Fibroblast of skin of right quadriceps (primary cell): ENCODE results near the gene IARS2.
"Not testable (repeated sequence)": the region's sequence is repeated elsewhere in the genome, so short reads cannot be mapped to it uniquely, and the experiment has no call there.

ENCODE experiments used
- DNase-seq: peaks from one replicate; pipeline ENCODE4 v3.0.0-alpha.2; 2013

Gene IARS2

GRCh38 chr1:220113136-220113695 lies 19.3 kb downstream of the IARS2 start:
- peak; percentile 26 for DNase-seq

- DNase-seq: no peak
These were observed 25.1 kb downstream of the IARS2 start for GRCh38 chr1:220119043-220119512.

DNA sequence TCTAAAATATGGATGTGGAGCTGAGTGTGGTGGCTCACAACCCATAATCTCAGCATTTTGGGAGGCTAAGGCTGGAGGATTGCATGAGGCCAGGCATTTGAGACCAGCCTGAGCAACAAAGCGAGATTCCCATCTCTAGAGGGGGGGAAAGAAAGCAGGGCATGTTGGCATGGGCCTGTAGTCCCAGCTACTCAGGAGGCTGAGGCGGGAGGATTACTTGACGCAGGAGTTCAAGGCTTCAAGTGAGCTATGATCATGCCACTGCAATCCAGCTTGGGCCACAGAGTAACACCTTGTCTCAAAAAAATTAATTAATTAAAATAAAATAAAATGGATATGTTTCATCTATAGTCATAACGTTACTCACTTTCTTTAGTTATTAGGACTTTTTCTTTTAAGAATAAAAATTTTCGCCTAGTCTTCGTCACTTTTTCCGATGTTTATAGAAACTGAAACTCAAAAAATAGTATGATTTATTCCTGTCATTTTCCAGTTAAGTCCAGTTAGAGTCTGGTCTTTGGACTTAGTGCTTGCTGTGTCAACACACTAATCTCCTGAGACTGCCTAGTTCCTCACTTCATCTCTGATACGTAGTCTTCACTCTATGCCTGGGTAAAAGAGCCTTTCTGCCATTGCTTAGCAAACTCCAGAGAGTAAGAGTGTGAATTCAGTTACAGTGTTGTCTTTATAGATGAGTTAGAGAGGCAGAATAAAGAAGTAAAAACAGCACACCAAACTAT lies 28.0 kb downstream of the IARS2 start:
- no peak for DNase-seq

- no peak for DNase-seq
These were observed 29.1 kb downstream of the IARS2 start for GRCh38 chr1:220123066-220123465.

GRCh38 chr1:220123889-220124288 lies 30.0 kb downstream of the IARS2 start:
- DNase-seq: no peak

- peak; percentile 67 for DNase-seq
These were observed 30.6 kb downstream of the IARS2 start for GRCh38 chr1:220124542-220124941.

DNA sequence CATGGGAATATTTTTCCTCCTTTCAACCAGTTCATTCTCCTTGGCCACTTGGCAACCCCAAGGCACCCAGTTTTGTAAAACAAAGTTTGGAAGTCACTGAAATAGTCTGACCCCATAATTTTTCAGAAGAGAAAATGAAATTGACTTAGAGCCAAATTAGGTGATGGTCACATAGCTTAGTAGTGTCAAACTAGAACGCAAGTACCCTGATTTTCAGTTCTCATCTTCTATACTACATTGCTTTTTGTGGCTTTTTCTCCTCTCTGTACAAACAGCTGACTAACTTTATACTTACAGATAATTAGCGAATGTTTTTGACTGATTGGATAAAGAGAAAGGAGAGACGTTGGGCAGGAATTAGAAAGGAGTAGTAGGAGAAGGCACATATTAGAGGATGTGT lies 33.1 kb downstream of the IARS2 start:
- DNase-seq: no peak

DNA sequence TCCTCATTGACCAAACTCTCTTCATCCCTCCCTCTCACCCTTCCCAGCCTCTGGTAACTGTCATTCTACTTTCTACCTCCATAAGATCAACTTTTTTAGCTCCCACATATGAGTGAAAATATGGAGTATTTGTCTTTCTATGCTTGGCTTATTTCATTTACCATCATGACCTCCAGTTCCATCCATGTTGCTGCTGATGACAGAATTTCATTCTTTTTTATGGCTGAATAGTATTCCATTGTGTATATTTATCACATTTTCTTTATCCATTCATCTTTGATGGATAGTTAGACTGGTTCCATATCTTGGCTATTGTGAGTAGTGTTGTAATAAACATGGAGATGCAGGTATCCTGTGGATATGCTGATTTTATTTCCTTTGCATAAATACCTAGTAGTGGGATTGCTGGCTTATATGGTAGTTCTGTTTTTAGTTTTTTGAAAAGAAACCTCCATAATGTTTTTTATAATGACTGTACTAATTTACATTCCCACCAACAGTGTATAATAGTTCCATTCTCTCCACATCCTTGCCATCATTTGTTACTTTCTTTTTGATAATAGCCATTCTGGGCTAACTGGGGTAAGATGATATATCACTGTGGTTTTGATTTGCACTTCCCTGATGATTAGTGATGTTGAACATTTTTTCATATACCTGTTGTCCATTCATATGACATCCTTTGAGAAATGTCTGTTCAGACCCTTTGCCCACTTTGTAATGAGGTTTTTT lies 35.7 kb downstream of the IARS2 start:
- no peak for DNase-seq

GRCh38 chr1:220135755-220136154 lies 41.8 kb downstream of the IARS2 start:
- no peak for DNase-seq

DNA sequence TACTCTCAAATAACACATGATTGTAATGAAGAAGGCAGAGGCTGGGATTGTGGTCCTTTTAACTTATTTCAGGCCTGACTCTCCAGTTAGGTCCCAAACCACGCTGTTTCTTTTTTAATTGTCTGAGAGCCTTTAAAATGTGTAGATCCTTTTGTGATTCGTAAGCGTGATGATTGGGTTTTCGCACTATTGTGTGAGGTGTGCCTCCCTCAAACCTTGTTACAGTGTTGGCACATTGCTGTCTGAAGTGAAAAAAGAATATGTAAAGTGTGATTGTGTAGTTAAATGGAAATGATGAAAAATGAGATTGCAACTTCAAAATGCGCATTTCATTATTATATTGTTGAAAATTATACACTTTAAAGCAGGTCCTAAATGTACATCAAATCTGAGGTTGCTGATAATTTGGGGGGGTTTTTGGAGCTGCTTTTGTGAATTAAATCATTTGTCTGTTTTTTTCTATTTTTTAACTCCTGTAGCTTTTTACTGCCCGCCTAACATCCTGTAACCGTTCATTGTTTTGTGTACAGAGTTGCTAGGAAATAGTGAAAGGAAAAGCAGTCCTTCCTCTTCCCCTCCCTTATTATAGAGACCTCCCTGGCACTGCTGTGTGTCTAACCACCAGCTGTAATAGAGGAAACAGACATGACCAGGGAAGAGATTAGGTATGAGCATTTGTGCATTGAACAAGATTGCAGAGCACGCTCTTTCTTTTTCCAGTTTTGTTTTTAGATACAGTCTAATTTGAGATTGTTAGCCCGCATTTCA lies 43.3 kb downstream of the IARS2 start:
- no peak for DNase-seq

DNA sequence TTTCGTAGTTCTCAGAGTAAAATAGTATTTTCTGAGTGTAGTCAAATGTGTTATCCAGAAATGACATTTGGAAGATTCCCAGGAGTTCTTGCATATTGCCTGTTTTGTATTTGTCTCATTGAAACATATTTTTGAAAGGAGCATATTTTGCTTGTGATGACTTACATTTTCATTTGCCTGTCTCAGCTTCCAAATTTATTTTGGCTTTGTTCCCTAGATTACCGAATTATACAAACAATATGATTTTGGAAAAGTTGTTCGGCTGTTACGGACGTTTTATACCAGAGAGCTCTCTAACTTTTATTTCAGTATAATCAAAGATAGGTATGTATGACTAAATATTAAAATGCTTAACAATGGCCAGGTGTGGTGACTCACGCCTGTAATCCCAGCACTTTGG lies 46.0 kb downstream of the IARS2 start:
- no peak for DNase-seq

DNA sequence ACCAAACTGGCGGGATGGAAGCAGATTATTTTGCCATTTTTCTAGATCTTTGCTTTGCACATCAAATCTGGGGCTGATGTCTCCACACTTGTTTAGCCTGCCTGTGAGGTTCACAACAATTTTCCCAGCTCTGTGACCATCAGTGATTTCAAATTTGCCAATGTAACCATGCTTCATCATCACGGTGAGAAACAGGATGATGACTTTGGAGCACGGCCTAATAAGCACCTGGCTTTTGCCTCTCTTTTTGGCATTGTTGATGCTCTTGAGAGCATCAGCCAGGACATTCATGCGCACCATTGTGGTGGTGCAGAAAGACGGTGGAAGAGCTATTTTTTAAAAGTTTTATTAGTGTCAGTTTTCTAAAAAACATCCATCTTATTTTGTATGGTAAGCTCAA lies 50.1 kb downstream of the IARS2 start:
- DNase-seq: no peak

DNA sequence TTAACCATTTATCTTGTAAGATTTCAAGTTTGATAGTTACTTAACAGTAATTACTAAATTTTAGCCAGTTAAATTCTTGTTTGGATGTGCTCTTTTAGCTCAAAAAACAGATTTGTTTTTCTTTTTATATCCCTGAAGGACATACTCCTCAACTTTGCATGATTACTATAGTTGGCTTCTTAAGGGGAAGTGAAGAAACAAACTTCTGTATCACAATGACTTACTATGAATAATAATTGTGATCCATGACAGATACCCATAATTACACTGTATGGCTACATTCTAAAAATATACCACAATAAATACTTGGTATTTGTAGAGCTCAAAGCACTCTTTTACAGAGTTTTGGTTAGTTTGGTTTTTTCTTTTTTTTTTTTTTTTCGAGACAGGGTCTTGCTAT lies 55.8 kb downstream of the IARS2 start:
- no peak for DNase-seq

GRCh38 chr1:220151454-220151853 lies 57.5 kb downstream of the IARS2 start:
- DNase-seq: no peak

DNA sequence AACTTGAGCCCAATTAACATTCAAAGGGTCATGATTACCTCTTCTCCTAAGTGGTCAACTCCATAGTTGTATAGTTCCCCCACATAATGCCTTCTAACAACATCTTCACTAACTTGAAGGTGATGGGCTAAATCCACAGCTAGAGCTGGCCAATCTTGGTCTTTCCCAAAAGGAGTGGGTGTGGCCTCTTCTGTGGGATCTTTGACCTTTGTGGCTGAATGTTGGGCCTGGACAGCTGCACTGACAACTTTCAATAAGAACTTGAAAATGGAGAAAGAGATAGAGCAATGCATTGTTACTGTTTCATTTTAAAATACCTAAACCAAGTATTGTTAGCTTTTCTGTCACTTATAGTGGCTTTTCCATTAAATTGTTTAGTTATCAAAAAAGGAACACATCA lies 59.2 kb downstream of the IARS2 start:
- no peak for DNase-seq

GRCh38 chr1:220156620-220157146 lies 62.8 kb downstream of the IARS2 start:
- no peak for DNase-seq

DNA sequence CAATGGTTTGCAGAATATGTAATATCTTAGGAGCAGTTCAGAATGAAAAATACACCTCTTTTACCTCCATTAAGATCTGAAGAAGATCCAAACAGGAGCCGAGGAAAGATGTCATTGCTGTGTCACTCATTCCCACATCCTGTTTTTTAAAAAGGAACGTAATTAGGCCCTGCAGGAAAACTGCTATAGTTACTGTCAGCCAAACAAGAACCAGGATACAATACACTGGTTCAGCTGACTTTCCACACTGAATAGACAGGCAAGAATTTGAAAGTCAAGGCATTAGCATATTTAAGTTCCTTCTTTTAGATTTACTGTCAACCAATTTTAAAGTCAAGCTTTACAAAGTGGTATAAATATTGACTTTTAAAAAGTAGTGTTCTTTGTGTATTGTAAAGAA lies 63.8 kb downstream of the IARS2 start:
- no peak for DNase-seq

- not testable (repeated sequence) for DNase-seq
These were observed 64.6 kb downstream of the IARS2 start for GRCh38 chr1:220158530-220158929.

DNA sequence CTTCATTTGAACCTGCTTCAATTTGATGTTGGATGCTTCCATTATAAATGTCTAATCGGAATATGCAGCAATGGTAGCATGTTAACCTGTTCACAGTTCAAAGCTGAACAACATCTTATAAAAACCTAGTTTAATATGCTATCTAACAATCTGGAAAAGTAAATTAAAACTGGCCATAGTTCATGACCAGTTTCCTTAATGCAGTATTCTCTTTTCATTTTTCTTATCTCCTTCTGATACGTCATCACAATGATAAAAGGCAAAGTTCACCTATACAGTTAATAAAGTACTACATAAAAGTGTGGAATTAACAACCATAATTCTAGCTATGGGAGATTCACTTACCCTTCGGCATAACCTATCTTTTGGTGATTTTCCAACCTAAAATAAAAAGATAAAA lies 65.1 kb downstream of the IARS2 start:
- DNase-seq: no peak

- no peak for DNase-seq
These were observed 66.1 kb downstream of the IARS2 start for GRCh38 chr1:220160027-220160426.

- no peak for DNase-seq
These were observed 70.2 kb downstream of the IARS2 start for GRCh38 chr1:220164116-220164515.

- DNase-seq: no peak
These were observed 70.6 kb downstream of the IARS2 start for GRCh38 chr1:220164517-220164916.

DNA sequence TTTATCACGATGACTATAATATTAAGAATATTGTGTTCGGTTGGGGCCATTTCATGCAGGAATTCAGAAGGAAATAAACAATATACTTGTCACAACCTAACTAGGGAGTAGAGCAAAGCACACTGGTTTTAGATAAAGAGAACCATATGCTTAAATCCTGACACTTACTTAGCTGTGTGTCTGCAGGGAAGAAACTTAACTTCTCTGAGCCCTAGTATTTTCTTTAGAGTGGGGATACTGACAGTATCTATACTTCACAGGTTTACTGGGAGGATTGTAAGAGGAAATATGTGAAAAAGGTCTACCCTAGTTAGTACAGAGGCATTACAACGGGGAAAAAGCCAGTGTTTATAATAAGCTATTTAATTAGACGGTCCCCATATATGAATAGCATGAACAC lies 72.9 kb downstream of the IARS2 start:
- DNase-seq: no peak
